H1 (cell line): Measurements from ENCODE around the gene SPEN. TPM values are rescaled to one million over a fixed set of nuclear protein-coding genes. Genes with fewer than 3 reads are reported as not detected.

ENCODE experiments used
- CEBPB ChIP-seq: IDR thresholded peaks from 2 replicates; pipeline ENCODE4 v1.6.1; 2012; ENCODE audit warnings: low read depth, low read length
- CHD7 ChIP-seq: fragments of 300-600 bp; sonication (generic); IDR thresholded peaks from 2 replicates; pipeline ENCODE4 v1.7.1; 2012; ENCODE audit warnings: low read length, moderate library complexity, mild to moderate bottlenecking, inconsistent platforms; ENCODE audit not compliant: insufficient replicate concordance
- MAFK ChIP-seq: IDR thresholded peaks from 2 replicates; pipeline ENCODE4 v1.6.1; 2012; ENCODE audit warnings: low read depth, mild to moderate bottlenecking, improper control_type of control experiment, low read length
- polyA plus RNA-seq, 7 experiments: library from polyadenylated mRNA; depleted of rRNA in 3 of 7; stranded (reverse) in 5 of 7; unstranded in 2 of 7; fragments of >200 nt in 5 of 7; fragments of 200-250 nt in 2 of 7; gene quantifications; 1 replicate in 5 of 7; 2 replicates in 1 of 7; 4 replicates in 1 of 7; pipeline versions ENCODE4 v1.2.1 to v1.2.3, GENCODE V29; 2011 to 2013; ENCODE audit warnings: missing spikeins in 2 of 7, mixed read lengths in 2 of 7
- total RNA-seq: library from RNA; stranded (reverse); fragmentation: NEBNext Ultra II Directional; extraction: Animal tissue kit (Norgen Biotek cat#: 25700); gene quantifications from 2 replicates; pipeline ENCODE4 v1.2.1, GENCODE V29; 2021
- TF ChIP-seq, protein P1 (sequence below), 3 experiments: IDR thresholded peaks; 1 replicate in 2 of 3; 2 replicates in 1 of 3; pipeline versions ENCODE4 v1.5.1 to v1.6.1; 2011; ENCODE audit warnings: low read length in 3 of 3, mild to moderate bottlenecking in 3 of 3, inconsistent platforms in 2 of 3, low read depth in 1 of 3, moderate library complexity in 1 of 3; ENCODE audit not compliant: insufficient read depth in 1 of 3; ENCODE audit errors: control extremely low read depth in 1 of 3
- TF ChIP-seq, protein P2 (sequence below): IDR thresholded peaks from 2 replicates; pipeline ENCODE4 v1.6.1; 2012; ENCODE audit warnings: low read length, inconsistent platforms

The SPEN gene
- total and polyA plus RNA-seq, 2 of the 8 experiments (the other 6 are each of a cell fraction or from before 2014, with no cell fraction given), result 12.5 to 52.1 TPM

DNA sequence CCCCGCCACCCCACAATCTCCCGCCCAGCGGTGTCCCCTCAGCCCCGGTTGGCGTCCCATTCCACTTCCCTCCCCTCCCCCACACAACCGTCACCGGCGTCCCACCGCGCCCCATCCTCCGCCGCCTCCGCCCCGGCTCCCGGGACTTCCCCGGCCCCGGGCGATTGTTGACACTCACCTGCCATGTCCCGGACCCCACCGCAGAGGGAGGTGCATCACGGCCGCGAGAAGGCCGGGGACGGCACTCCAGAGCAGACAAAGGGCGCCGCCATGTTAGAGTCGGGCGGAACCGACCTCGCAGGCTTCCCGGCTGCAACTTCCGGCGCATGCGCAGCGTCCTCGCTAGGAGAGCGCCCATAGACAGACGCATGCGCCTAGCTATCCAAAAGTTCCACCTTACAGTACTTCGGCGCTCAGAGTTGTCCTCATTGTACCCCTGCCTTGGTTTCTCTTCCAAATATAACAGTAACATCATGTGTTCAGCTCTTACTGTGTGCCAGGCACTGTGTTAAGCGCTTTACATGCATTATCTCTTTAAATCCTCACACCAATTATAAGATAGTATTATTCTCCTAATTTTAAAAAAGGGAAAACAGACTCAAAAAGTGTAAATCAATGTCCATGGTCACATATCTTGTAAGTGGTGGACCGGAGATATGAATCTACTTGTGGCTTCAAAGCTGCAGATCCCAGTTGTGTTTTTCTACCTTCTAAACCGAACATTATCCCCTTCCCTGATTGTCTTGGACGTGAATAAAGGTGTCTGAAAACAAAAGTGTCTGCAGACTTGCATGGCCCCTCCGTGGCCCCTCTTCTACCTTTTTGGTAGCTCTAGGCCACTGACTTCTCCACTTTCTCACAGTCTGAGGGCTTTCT lies 128.5 kb downstream of the SPEN start, which contains the start of gene ZBTB17 (continued):
- TF ChIP-seq CHD7 (no peak), CEBPB (no peak), MAFK (no peak)
- TF ChIP-seq, protein P1, sequence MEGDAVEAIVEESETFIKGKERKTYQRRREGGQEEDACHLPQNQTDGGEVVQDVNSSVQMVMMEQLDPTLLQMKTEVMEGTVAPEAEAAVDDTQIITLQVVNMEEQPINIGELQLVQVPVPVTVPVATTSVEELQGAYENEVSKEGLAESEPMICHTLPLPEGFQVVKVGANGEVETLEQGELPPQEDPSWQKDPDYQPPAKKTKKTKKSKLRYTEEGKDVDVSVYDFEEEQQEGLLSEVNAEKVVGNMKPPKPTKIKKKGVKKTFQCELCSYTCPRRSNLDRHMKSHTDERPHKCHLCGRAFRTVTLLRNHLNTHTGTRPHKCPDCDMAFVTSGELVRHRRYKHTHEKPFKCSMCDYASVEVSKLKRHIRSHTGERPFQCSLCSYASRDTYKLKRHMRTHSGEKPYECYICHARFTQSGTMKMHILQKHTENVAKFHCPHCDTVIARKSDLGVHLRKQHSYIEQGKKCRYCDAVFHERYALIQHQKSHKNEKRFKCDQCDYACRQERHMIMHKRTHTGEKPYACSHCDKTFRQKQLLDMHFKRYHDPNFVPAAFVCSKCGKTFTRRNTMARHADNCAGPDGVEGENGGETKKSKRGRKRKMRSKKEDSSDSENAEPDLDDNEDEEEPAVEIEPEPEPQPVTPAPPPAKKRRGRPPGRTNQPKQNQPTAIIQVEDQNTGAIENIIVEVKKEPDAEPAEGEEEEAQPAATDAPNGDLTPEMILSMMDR (IDR thresholded peaks at IDR 0.05; ENCODE audit: control extremely low read depth in 1 of 3, insufficient read depth in 1 of 3, low read depth in 1 of 3, low read length in 3 of 3), result no peak
- TF ChIP-seq, protein P2, sequence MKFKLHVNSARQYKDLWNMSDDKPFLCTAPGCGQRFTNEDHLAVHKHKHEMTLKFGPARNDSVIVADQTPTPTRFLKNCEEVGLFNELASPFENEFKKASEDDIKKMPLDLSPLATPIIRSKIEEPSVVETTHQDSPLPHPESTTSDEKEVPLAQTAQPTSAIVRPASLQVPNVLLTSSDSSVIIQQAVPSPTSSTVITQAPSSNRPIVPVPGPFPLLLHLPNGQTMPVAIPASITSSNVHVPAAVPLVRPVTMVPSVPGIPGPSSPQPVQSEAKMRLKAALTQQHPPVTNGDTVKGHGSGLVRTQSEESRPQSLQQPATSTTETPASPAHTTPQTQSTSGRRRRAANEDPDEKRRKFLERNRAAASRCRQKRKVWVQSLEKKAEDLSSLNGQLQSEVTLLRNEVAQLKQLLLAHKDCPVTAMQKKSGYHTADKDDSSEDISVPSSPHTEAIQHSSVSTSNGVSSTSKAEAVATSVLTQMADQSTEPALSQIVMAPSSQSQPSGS, result no peak
